GM12873 (cell line): ENCODE data around the gene PLD3.

Source experiments
- CTCF ChIP-seq: IDR thresholded peaks from 2 replicates; pipeline ENCODE4 v1.5.1; 2012; ENCODE audit warnings: low read depth, mild to moderate bottlenecking, moderate library complexity, low read length, control low read depth; ENCODE audit not compliant: insufficient read depth; ENCODE audit errors: missing control alignments

The PLD3 gene

GRCh38 chr19:40414542-40415535 is 66.3 kb downstream of the PLD3 start:
- TF ChIP-seq CTCF: no peak

GRCh38 chr19:40415768-40416167 is 67.3 kb downstream of the PLD3 start:
- no peak for TF ChIP-seq CTCF

GRCh38 chr19:40416918-40417642 is 68.6 kb downstream of the PLD3 start:
- no peak for TF ChIP-seq CTCF

GRCh38 chr19:40417643-40417981 is 69.1 kb downstream of the PLD3 start:
- TF ChIP-seq CTCF: no peak

GRCh38 chr19:40418040-40418439 is 69.5 kb downstream of the PLD3 start:
- no peak for TF ChIP-seq CTCF

GRCh38 chr19:40419066-40419612 is 70.6 kb downstream of the PLD3 start:
- no peak for TF ChIP-seq CTCF

GRCh38 chr19:40419780-40420179 is 71.3 kb downstream of the PLD3 start:
- TF ChIP-seq CTCF: no peak
